ENCODE measurements around the gene GBE1. TPM values are rescaled to one million over a fixed set of nuclear protein-coding genes. Genes with fewer than 3 reads are reported as not detected.

Gene GBE1
- polyA plus RNA-seq, 1 donor (not counting 4 experiments of a cell fraction or from before 2014, with no cell fraction given), result 30.2 TPM

DNA sequence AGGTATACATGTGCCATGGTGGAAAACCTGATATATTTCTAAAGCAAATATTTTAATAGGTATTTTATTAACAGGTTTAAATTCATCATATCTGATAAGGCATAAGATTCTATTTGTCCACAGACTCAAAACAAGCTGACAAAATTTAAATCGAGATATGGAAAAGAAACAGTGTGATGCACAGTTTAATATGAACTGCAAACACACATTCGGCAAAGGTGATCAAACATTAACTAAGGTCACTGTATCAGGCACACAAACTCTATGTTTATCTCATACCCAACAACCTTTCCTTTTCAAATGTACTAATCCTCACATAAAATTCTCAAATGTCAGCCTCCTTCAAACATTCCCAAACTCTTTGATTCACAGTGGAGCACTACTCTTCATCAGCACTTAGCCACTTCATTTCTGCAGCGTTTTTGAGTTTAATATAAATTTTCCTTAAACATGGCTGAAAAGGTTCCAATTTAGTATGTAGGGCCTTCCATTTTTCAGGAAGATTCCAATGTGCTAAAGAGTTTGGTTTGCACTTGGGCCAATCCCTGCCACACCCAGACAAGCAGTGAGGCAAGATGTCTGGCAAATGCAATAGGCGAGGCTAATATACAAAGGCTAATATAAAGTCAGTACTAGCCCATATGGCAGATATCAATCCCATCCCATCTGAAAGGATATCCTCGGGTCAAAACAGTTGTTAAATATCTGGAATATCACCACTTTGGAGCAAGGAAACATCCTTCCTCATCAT is 84.6 kb downstream of the GBE1 start:
- Histone ChIP-seq H3K4me1 (ENCODE audit: control insufficient read depth, extremely low read depth, insufficient read depth, low read length) (no peaks in the 10 kb centered on the region), H3K9me3 (ENCODE audit: control insufficient read depth, low read depth, low read length) (no peaks in the 10 kb centered on the region), H2AFZ (ENCODE audit: control insufficient read depth, low read length) (no peak overlapping the region), H3K9me1 (ENCODE audit: control insufficient read depth, extremely low read depth, insufficient read depth, low read length) (no peaks in the 10 kb centered on the region), H3K4me2 (ENCODE audit: control insufficient read depth, extremely low read depth, insufficient read depth, low read depth, low read length) (no peak overlapping the region), H3K27ac (ENCODE audit: control insufficient read depth, insufficient read depth, low read length) (no peak overlapping the region), H3K27me3 (ENCODE audit: control insufficient read depth, extremely low read depth, insufficient read depth, low read length) (no peaks in the 10 kb centered on the region), H3K4me3 (ENCODE audit: control insufficient read depth in 2 of 3, extremely low read depth in 1 of 3, insufficient read depth in 2 of 3, low read depth in 1 of 3, low read length in 3 of 3) (no peak overlapping the region), H3K9ac (ENCODE audit: control insufficient read depth, extremely low read depth, insufficient read depth, low read length) (no peak overlapping the region), H3K79me2 (ENCODE audit: control insufficient read depth, insufficient read depth, low read length) (no peaks in the 10 kb centered on the region), H3K36me3 (ENCODE audit: control insufficient read depth in 2 of 2, extremely low read depth in 1 of 2, insufficient read depth in 2 of 2, low read length in 2 of 2) (no peaks in the 10 kb centered on the region), H4K20me1 (ENCODE audit: control insufficient read depth, extremely low read depth, insufficient read depth, low read length) (no peaks in the 10 kb centered on the region)
- FAIRE-seq, result no peak
- no peak for DNase-seq (ENCODE audit: low read depth, low spot score)
- TF ChIP-seq, protein P1, sequence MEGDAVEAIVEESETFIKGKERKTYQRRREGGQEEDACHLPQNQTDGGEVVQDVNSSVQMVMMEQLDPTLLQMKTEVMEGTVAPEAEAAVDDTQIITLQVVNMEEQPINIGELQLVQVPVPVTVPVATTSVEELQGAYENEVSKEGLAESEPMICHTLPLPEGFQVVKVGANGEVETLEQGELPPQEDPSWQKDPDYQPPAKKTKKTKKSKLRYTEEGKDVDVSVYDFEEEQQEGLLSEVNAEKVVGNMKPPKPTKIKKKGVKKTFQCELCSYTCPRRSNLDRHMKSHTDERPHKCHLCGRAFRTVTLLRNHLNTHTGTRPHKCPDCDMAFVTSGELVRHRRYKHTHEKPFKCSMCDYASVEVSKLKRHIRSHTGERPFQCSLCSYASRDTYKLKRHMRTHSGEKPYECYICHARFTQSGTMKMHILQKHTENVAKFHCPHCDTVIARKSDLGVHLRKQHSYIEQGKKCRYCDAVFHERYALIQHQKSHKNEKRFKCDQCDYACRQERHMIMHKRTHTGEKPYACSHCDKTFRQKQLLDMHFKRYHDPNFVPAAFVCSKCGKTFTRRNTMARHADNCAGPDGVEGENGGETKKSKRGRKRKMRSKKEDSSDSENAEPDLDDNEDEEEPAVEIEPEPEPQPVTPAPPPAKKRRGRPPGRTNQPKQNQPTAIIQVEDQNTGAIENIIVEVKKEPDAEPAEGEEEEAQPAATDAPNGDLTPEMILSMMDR (optimal IDR thresholded peaks at IDR 0.05 in 1 of 3, IDR thresholded peaks at IDR 0.05 in 1 of 3, conservative IDR thresholded peaks at IDR 0.05 in 1 of 3; ENCODE audit: extremely low read depth in 1 of 3, insufficient read depth in 2 of 3, low read length in 3 of 3), result no peak
- TF ChIP-seq EZH2 (IDR thresholded peaks at IDR 0.05; ENCODE audit: low read length), result no peak
- dilution Hi-C loops (cut with MboI; ENCODE audit: extremely low pct_ligation_motif_present, low sequenced_read_pairs), result no loop called here

DNA sequence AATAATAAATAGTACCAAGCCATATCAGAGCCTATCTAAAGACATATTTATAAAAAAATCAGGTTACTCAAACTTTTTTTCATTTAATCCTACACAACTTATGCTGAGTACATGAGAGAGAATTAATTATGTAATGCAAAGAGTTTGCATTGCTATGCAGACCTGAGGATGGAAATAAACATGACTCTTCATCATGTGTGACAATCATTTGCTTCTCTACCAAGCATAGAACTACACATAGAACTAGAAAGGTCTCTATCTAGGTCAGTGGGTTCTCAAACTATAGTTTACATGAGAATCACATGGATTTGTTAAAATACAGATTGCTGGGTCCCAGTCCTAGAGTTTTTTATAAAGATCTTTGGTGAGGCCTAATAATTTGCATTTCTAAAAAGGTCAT is 86.8 kb downstream of the GBE1 start:
- H3K9ac ChIP-seq (ENCODE audit: control insufficient read depth, extremely low read depth, insufficient read depth, low read length), result no peak overlapping the region
- TF ChIP-seq, protein P1 (optimal IDR thresholded peaks at IDR 0.05 in 1 of 3, IDR thresholded peaks at IDR 0.05 in 1 of 3, conservative IDR thresholded peaks at IDR 0.05 in 1 of 3; ENCODE audit: extremely low read depth in 1 of 3, insufficient read depth in 2 of 3, low read length in 3 of 3), result no peak
- TF ChIP-seq EZH2 (IDR thresholded peaks at IDR 0.05; ENCODE audit: low read length), result no peak
- H3K27me3 ChIP-seq (ENCODE audit: control insufficient read depth, extremely low read depth, insufficient read depth, low read length), result no peaks in the 10 kb centered on the region
- no peak overlapping the region for H3K4me3 ChIP-seq (ENCODE audit: control insufficient read depth in 2 of 3, extremely low read depth in 1 of 3, insufficient read depth in 2 of 3, low read depth in 1 of 3, low read length in 3 of 3)
- H3K9me3 ChIP-seq (ENCODE audit: control insufficient read depth, low read depth, low read length), result no peaks in the 10 kb centered on the region
- no peaks in the 10 kb centered on the region for H4K20me1 ChIP-seq (ENCODE audit: control insufficient read depth, extremely low read depth, insufficient read depth, low read length)
- H3K36me3 ChIP-seq (ENCODE audit: control insufficient read depth in 2 of 2, extremely low read depth in 1 of 2, insufficient read depth in 2 of 2, low read length in 2 of 2), result peaks cover 0 to 1% of the 10 kb centered on the region in 2 experiments
- no peaks in the 10 kb centered on the region for H3K4me1 ChIP-seq (ENCODE audit: control insufficient read depth, extremely low read depth, insufficient read depth, low read length)
- FAIRE-seq (no peak), DNase-seq (ENCODE audit: low read depth, low spot score) (no peak)
- no peaks in the 10 kb centered on the region for H3K79me2 ChIP-seq (ENCODE audit: control insufficient read depth, insufficient read depth, low read length)
- dilution Hi-C loops (cut with MboI; ENCODE audit: extremely low pct_ligation_motif_present, low sequenced_read_pairs), result no loop called here
- H2AFZ ChIP-seq (ENCODE audit: control insufficient read depth, low read length), result no peak overlapping the region
- H3K4me2 ChIP-seq (ENCODE audit: control insufficient read depth, extremely low read depth, insufficient read depth, low read depth, low read length), result no peak overlapping the region
- no peak overlapping the region for H3K27ac ChIP-seq (ENCODE audit: control insufficient read depth, insufficient read depth, low read length)
- no peaks in the 10 kb centered on the region for H3K9me1 ChIP-seq (ENCODE audit: control insufficient read depth, extremely low read depth, insufficient read depth, low read length)

All from keratinocyte (primary cell).